HepG2 (cell line): ENCODE results near the gene FOXA3. TPM values are rescaled to one million over a fixed set of nuclear protein-coding genes. Genes with fewer than 3 reads are reported as not detected.

Experiments
- DMAP1 ChIP-seq: IDR thresholded peaks from 2 replicates; pipeline ENCODE4 v1.6.1; 2016
- EP300 ChIP-seq, 3 experiments: sonication (generic) in 1 of 3; formaldehyde crosslinking in 1 of 3; IDR thresholded peaks; 2 replicates each; pipeline versions ENCODE4 v1.5.1 to v1.6.1; 2011 to 2020; ENCODE audit warnings: low read depth in 2 of 3, low read length in 2 of 3, borderline replicate concordance in 1 of 3, improper control_type of control experiment in 1 of 3, mild to moderate bottlenecking in 1 of 3, missing genetic modification reagents in 1 of 3, moderate library complexity in 1 of 3
- FOXA3 ChIP-seq: IDR thresholded peaks from 2 replicates; pipeline ENCODE4 v1.6.1; 2016; ENCODE audit warnings: missing genetic modification reagents, missing compliant biosample characterization
- HIVEP1 ChIP-seq: sonication (generic); formaldehyde crosslinking; IDR thresholded peaks from 2 replicates; pipeline ENCODE4 v1.4.0; 2020; ENCODE audit warnings: mild to moderate bottlenecking, missing genetic modification reagents
- HOXA7 ChIP-seq: sonication (generic); formaldehyde crosslinking; IDR thresholded peaks from 2 replicates; pipeline ENCODE4 v1.8.1; 2022; ENCODE audit warnings: mild to moderate bottlenecking, missing genetic modification reagents, moderate library complexity
- IRF2 ChIP-seq: IDR thresholded peaks from 2 replicates; pipeline ENCODE4 v1.6.1; 2018; ENCODE audit warnings: missing genetic modification reagents, missing compliant biosample characterization
- MAFF ChIP-seq: IDR thresholded peaks from 2 replicates; pipeline ENCODE4 v1.6.1; 2011; ENCODE audit warnings: low read depth, low read length, improper control_type of control experiment
- NFIC ChIP-seq: IDR thresholded peaks from 2 replicates; pipeline ENCODE4 v1.6.1; 2012; ENCODE audit warnings: mild to moderate bottlenecking, low read length, inconsistent platforms
- SAP130 ChIP-seq: IDR thresholded peaks from 2 replicates; pipeline ENCODE4 v1.6.1; 2016; ENCODE audit warnings: low read depth
- SATB2 ChIP-seq: sonication (generic); formaldehyde crosslinking; IDR thresholded peaks from 2 replicates; pipeline ENCODE4 v1.5.0; 2020; ENCODE audit warnings: missing genetic modification reagents
- ZBED4 ChIP-seq: sonication (generic); formaldehyde crosslinking; IDR thresholded peaks from 2 replicates; pipeline ENCODE4 v1.4.0; 2020; ENCODE audit warnings: missing genetic modification reagents, borderline replicate concordance
- ZFAT ChIP-seq: sonication (generic); formaldehyde crosslinking; conservative IDR thresholded peaks from 2 replicates; pipeline ENCODE4 v1.8.1; 2023; ENCODE audit warnings: missing genetic modification reagents, inconsistent platforms
- ZFP1 ChIP-seq: IDR thresholded peaks from 2 replicates; pipeline ENCODE4 v1.6.1; 2016
- ZFYVE20 ChIP-seq: sonication (generic); formaldehyde crosslinking; IDR thresholded peaks from 2 replicates; pipeline ENCODE4 v1.8.0; 2023; ENCODE audit warnings: low read depth, mild to moderate bottlenecking, moderate library complexity, missing genetic modification reagents, borderline replicate concordance
- ZNF326 ChIP-seq: sonication (generic); formaldehyde crosslinking; IDR thresholded peaks from 2 replicates; pipeline ENCODE4 v1.4.0; 2020; ENCODE audit warnings: missing genetic modification reagents, borderline replicate concordance
- ZNF550 ChIP-seq: sonication (generic); formaldehyde crosslinking; IDR thresholded peaks from 2 replicates; pipeline ENCODE4 v1.4.0; 2020; ENCODE audit warnings: mild to moderate bottlenecking, missing genetic modification reagents, borderline replicate concordance
- ZNF564 ChIP-seq: sonication (generic); formaldehyde crosslinking; IDR thresholded peaks from 2 replicates; pipeline ENCODE4 v1.8.1; 2023; ENCODE audit warnings: mild to moderate bottlenecking, missing genetic modification reagents
- ZNF879 ChIP-seq: sonication (generic); formaldehyde crosslinking; IDR thresholded peaks from 2 replicates; pipeline ENCODE4 v1.8.1; 2023; ENCODE audit warnings: missing genetic modification reagents
- polyA plus RNA-seq, 8 experiments: library from polyadenylated mRNA; depleted of rRNA in 3 of 8; stranded (reverse) in 7 of 8; unstranded in 1 of 8; fragments of >200 nt; fragmentation: Illumina TruSeq in 4 of 8; extraction: Trizol in 4 of 8; gene quantifications; 2 replicates each; pipeline versions ENCODE4 v1.2.1 to v1.2.3, GENCODE V29; 2011 to 2016; ENCODE audit warnings: low read depth in 4 of 8, missing spikeins in 1 of 8, mixed read lengths in 1 of 8; ENCODE audit not compliant: insufficient read depth in 1 of 8
- total RNA-seq, 5 experiments: library from RNA; depleted of rRNA; stranded (reverse); fragments of >200 nt; fragmentation: Illumina TruSeq; extraction: Trizol; gene quantifications; 2 replicates each; pipeline ENCODE4 v1.2.3, GENCODE V29; 2016; ENCODE audit warnings: low read depth in 1 of 5
- TF ChIP-seq, protein P1 (sequence below): IDR thresholded peaks from 2 replicates; pipeline ENCODE4 v1.6.1; 2016; ENCODE audit warnings: low read depth, borderline replicate concordance
- TF ChIP-seq, protein P2 (sequence below): sonication (generic); formaldehyde crosslinking; IDR thresholded peaks from 2 replicates; pipeline ENCODE4 v1.5.1; 2020; ENCODE audit warnings: mild to moderate bottlenecking, missing genetic modification reagents
- TF ChIP-seq, protein P3 (sequence below): sonication (generic); formaldehyde crosslinking; IDR thresholded peaks from 2 replicates; pipeline ENCODE4 v1.5.0; 2020; ENCODE audit warnings: missing genetic modification reagents, mild to moderate bottlenecking, borderline replicate concordance

Gene FOXA3
- total and polyA plus RNA-seq, 2 of the 13 experiments (the other 11 are each of a cell fraction or from before 2014, with no cell fraction given), result 29.8 to 47.6 TPM

- peak; percentile 47; the same call in 1 of the 2 replicates for TF ChIP-seq ZBED4 (CRISPR knock-in tag)
- peak; percentile 15; the same call in 1 of the 2 replicates for TF ChIP-seq HIVEP1
- TF ChIP-seq HOXA7 (CRISPR knock-in tag), result no peak
- no peak for TF ChIP-seq ZNF326 (CRISPR knock-in tag)
- no peak for TF ChIP-seq ZFP1 (CRISPR knock-in tag)
- no peak for TF ChIP-seq MAFF
- TF ChIP-seq NFIC, result no peak
- peak; percentile 70 for TF ChIP-seq SAP130 (CRISPR knock-in tag)
- TF ChIP-seq ZFYVE20 (CRISPR knock-in tag), result no peak
- TF ChIP-seq SATB2, result no peak
- peak; percentile 47; the same call in 1 of the 2 replicates for TF ChIP-seq IRF2 (CRISPR knock-in tag)
- TF ChIP-seq ZNF879 (CRISPR knock-in tag), result no peak
- TF ChIP-seq EP300 (IDR thresholded peaks at IDR 0.05; ENCODE audit: low read depth in 2 of 2, low read length in 2 of 2), result peak in 1 of 2 experiments; percentile 43; a peak in 1 of 4 replicates
- no peak for TF ChIP-seq EP300 (CRISPR knock-in tag; IDR thresholded peaks at IDR 0.05; ENCODE audit: borderline replicate concordance)
- TF ChIP-seq, protein P1, sequence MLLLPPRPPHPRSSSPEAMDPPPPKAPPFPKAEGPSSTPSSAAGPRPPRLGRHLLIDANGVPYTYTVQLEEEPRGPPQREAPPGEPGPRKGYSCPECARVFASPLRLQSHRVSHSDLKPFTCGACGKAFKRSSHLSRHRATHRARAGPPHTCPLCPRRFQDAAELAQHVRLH, result no peak
- TF ChIP-seq ZNF550, result no peak
- TF ChIP-seq, protein P2, sequence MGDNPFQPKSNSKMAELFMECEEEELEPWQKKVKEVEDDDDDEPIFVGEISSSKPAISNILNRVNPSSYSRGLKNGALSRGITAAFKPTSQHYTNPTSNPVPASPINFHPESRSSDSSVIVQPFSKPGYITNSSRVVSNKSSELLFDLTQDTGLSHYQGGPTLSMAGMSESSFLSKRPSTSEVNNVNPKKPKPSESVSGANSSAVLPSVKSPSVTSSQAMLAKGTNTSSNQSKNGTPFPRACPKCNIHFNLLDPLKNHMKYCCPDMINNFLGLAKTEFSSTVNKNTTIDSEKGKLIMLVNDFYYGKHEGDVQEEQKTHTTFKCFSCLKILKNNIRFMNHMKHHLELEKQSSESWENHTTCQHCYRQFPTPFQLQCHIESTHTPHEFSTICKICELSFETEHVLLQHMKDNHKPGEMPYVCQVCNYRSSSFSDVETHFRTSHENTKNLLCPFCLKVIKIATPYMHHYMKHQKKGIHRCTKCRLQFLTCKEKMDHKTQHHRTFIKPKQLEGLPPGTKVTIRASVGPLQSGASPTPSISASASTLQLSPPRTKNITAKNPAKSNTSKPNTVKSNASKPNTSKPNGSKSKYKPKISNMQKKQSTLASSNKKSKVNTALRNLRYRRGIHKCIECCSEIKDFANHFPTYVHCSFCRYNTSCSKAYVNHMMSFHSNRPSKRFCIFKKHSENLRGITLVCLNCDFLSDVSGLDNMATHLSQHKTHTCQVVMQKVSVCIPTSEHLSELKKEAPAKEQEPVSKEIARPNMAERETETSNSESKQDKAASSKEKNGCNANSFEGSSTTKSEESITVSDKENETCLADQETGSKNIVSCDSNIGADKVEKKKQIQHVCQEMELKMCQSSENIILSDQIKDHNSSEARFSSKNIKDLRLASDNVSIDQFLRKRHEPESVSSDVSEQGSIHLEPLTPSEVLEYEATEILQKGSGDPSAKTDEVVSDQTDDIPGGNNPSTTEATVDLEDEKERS (CRISPR knock-in tag), result no peak
- TF ChIP-seq, protein P3, sequence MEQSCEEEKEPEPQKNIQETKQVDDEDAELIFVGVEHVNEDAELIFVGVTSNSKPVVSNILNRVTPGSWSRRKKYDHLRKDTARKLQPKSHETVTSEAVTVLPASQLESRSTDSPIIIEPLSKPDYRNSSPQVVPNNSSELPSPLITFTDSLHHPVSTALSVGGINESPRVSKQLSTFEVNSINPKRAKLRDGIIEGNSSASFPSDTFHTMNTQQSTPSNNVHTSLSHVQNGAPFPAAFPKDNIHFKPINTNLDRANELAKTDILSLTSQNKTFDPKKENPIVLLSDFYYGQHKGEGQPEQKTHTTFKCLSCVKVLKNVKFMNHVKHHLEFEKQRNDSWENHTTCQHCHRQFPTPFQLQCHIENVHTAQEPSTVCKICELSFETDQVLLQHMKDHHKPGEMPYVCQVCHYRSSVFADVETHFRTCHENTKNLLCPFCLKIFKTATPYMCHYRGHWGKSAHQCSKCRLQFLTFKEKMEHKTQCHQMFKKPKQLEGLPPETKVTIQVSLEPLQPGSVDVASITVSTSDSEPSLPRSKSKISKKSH, result no peak; the same call in 1 of the 2 replicates
- no peak for TF ChIP-seq ZNF564 (CRISPR knock-in tag)
- TF ChIP-seq ZFAT, result no peak
- TF ChIP-seq DMAP1 (CRISPR knock-in tag), result no peak
- TF ChIP-seq FOXA3, result peak; percentile 30; the same call in 1 of the 2 replicates
Observed at GRCh38 chr19:45863840-45864628, at the start of gene FOXA3 (continued).
